ENCODE measurements around the gene MBNL2.

MBNL2 gene

GRCh38 chr13:97373787-97374186 is 151.7 kb downstream of the MBNL2 start:
- Histone ChIP-seq H3K79me2 (ENCODE audit: low read length) (no peaks in the 10 kb centered on the region), H3K36me3 (replicated peaks; ENCODE audit: low read depth, low read length) (no peaks in the 10 kb centered on the region), H3K9ac (ENCODE audit: low read length) (no peak overlapping the region), H3K9me3 (ENCODE audit: insufficient read depth, low read length) (no peaks in the 10 kb centered on the region), H2AFZ (ENCODE audit: low read depth, low read length) (no peak overlapping the region), H3K27ac (ENCODE audit: low read length) (no peak overlapping the region), H4K20me1 (ENCODE audit: insufficient read depth, low read length) (no peaks in the 10 kb centered on the region), H3K4me2 (ENCODE audit: low read length) (no peak overlapping the region), H3K4me1 (ENCODE audit: low read length) (no peaks in the 10 kb centered on the region), H3K4me3 (ENCODE audit: low read length) (no peak overlapping the region), H3K27me3 (ENCODE audit: low read depth, low read length) (no peaks in the 10 kb centered on the region)
- TF ChIP-seq CTCF (IDR thresholded peaks at IDR 0.05; ENCODE audit: low read depth, low read length) (no peak), EZH2phosphoT487 (IDR thresholded peaks at IDR 0.05; ENCODE audit: low read depth) (no peak)

GRCh38 chr13:97376981-97377380 is 154.8 kb downstream of the MBNL2 start:
- no peaks in the 10 kb centered on the region for H3K79me2 ChIP-seq (ENCODE audit: low read length)
- H4K20me1 ChIP-seq (ENCODE audit: insufficient read depth, low read length): no peaks in the 10 kb centered on the region
- H3K4me2 ChIP-seq (ENCODE audit: low read length): no peak overlapping the region
- no peak overlapping the region for H3K27ac ChIP-seq (ENCODE audit: low read length)
- no peak overlapping the region for H3K9ac ChIP-seq (ENCODE audit: low read length)
- H2AFZ ChIP-seq (ENCODE audit: low read depth, low read length): no peak overlapping the region
- H3K27me3 ChIP-seq (ENCODE audit: low read depth, low read length): no peaks in the 10 kb centered on the region
- TF ChIP-seq CTCF (IDR thresholded peaks at IDR 0.05; ENCODE audit: low read depth, low read length) (no peak), EZH2phosphoT487 (IDR thresholded peaks at IDR 0.05; ENCODE audit: low read depth) (no peak)
- H3K9me3 ChIP-seq (ENCODE audit: insufficient read depth, low read length): no peaks in the 10 kb centered on the region
- no peak overlapping the region for H3K4me3 ChIP-seq (ENCODE audit: low read length)
- no peaks in the 10 kb centered on the region for H3K36me3 ChIP-seq (replicated peaks; ENCODE audit: low read depth, low read length)
- no peaks in the 10 kb centered on the region for H3K4me1 ChIP-seq (ENCODE audit: low read length)

- Histone ChIP-seq H3K79me2 (ENCODE audit: low read length) (no peaks in the 10 kb centered on the region), H3K27ac (ENCODE audit: low read length) (no peak overlapping the region), H3K36me3 (replicated peaks; ENCODE audit: low read depth, low read length) (no peaks in the 10 kb centered on the region), H3K9me3 (ENCODE audit: insufficient read depth, low read length) (no peaks in the 10 kb centered on the region), H4K20me1 (ENCODE audit: insufficient read depth, low read length) (no peaks in the 10 kb centered on the region), H3K4me1 (ENCODE audit: low read length) (no peaks in the 10 kb centered on the region), H3K4me3 (ENCODE audit: low read length) (no peak overlapping the region), H3K4me2 (ENCODE audit: low read length) (no peak overlapping the region), H2AFZ (ENCODE audit: low read depth, low read length) (no peak overlapping the region), H3K9ac (ENCODE audit: low read length) (no peak overlapping the region), H3K27me3 (ENCODE audit: low read depth, low read length) (no peaks in the 10 kb centered on the region)
- TF ChIP-seq EZH2phosphoT487 (IDR thresholded peaks at IDR 0.05; ENCODE audit: low read depth) (no peak), CTCF (IDR thresholded peaks at IDR 0.05; ENCODE audit: low read depth, low read length) (no peak)
Observed at GRCh38 chr13:97379386-97379785, 157.3 kb downstream of the MBNL2 start.

- no peaks in the 10 kb centered on the region for H3K4me1 ChIP-seq (ENCODE audit: low read length)
- H3K4me3 ChIP-seq (ENCODE audit: low read length): no peak overlapping the region
- H3K4me2 ChIP-seq (ENCODE audit: low read length): no peak overlapping the region
- H3K79me2 ChIP-seq (ENCODE audit: low read length): no peaks in the 10 kb centered on the region
- no peak overlapping the region for H3K9ac ChIP-seq (ENCODE audit: low read length)
- H4K20me1 ChIP-seq (ENCODE audit: insufficient read depth, low read length): no peaks in the 10 kb centered on the region
- no peak overlapping the region for H3K27ac ChIP-seq (ENCODE audit: low read length)
- TF ChIP-seq EZH2phosphoT487 (IDR thresholded peaks at IDR 0.05; ENCODE audit: low read depth): no peak
- no peak for TF ChIP-seq CTCF (IDR thresholded peaks at IDR 0.05; ENCODE audit: low read depth, low read length)
- H3K9me3 ChIP-seq (ENCODE audit: insufficient read depth, low read length): no peaks in the 10 kb centered on the region
- H3K27me3 ChIP-seq (ENCODE audit: low read depth, low read length): no peaks in the 10 kb centered on the region
- H3K36me3 ChIP-seq (replicated peaks; ENCODE audit: low read depth, low read length): no peaks in the 10 kb centered on the region
- H2AFZ ChIP-seq (ENCODE audit: low read depth, low read length): no peak overlapping the region
Observed at GRCh38 chr13:97380696-97381095, 158.6 kb downstream of the MBNL2 start.
